ENCODE data around the gene GALNT5.

GALNT5 gene

GRCh38 chr2:157244691-157245090, 12.8 kb upstream of the GALNT5 start:
- Histone ChIP-seq H2BK12ac (ENCODE audit: low read length) (no peak overlapping the region), H3K9me3 (replicated peaks in 1 of 2; ENCODE audit: control insufficient read depth in 2 of 2, insufficient read depth in 1 of 2, low read depth in 1 of 2, low read length in 2 of 2) (no peaks in the 10 kb centered on the region), H2BK15ac (ENCODE audit: low read length) (no peak overlapping the region), H4K8ac (ENCODE audit: low read depth, low read length) (no peak overlapping the region), H3K4me3 (ENCODE audit: low read length in 2 of 2) (no peak overlapping the region), H3K4me1 (ENCODE audit: control insufficient read depth in 2 of 2, insufficient read depth in 1 of 2, low read depth in 1 of 2, low read length in 2 of 2) (peaks cover 8 to 9% of the 10 kb centered on the region in 2 donors), H3K9ac (ENCODE audit: low read depth, low read length, poor library complexity) (no peak overlapping the region), H3K36me3 (replicated peaks in 1 of 2; ENCODE audit: control insufficient read depth in 2 of 2, insufficient read depth in 2 of 2, low read length in 2 of 2) (no peaks in the 10 kb centered on the region), H2BK120ac (ENCODE audit: low read depth, low read length) (no peak overlapping the region), H3K4ac (ENCODE audit: low read length) (no peak overlapping the region), H2AK5ac (ENCODE audit: low read depth, low read length) (no peak overlapping the region), H4K91ac (ENCODE audit: low read depth, low read length, poor library complexity) (no peak overlapping the region), H3K14ac (ENCODE audit: low read length) (no peak overlapping the region), H3K27me3 (ENCODE audit: control insufficient read depth in 3 of 3, insufficient read depth in 3 of 3, low read depth in 1 of 3, low read length in 3 of 3) (no peaks in the 10 kb centered on the region), H2AFZ (ENCODE audit: low read length) (no peak overlapping the region), H2BK5ac (ENCODE audit: low read length) (no peak overlapping the region), H3K27ac (replicated peaks; ENCODE audit: low read length) (no peak overlapping the region), H3K23ac (ENCODE audit: low read depth, low read length, poor library complexity) (no peak overlapping the region), H3K18ac (ENCODE audit: low read length) (no peak overlapping the region), H3K79me1 (ENCODE audit: low read depth, low read length) (no peaks in the 10 kb centered on the region), H3K4me2 (ENCODE audit: insufficient read depth, low read length, poor library complexity, severe bottlenecking) (no peak overlapping the region)
- no CpG with 5 or more reads among the region's 4 CpGs for WGBS, 2 donors (ENCODE audit: extremely low coverage in 2 of 2, insufficient read length in 2 of 2, insufficient replicate concordance in 1 of 2)
- DNase-seq (ENCODE audit: low spot score), result no peak

GRCh38 chr2:157245144-157245840, 12.2 kb upstream of the GALNT5 start:
- Histone ChIP-seq H3K4me3 (ENCODE audit: low read length in 2 of 2) (no peak overlapping the region), H2BK5ac (ENCODE audit: low read length) (no peak overlapping the region), H2BK120ac (ENCODE audit: low read depth, low read length) (no peak overlapping the region), H4K91ac (ENCODE audit: low read depth, low read length, poor library complexity) (no peak overlapping the region), H3K36me3 (replicated peaks in 1 of 2; ENCODE audit: control insufficient read depth in 2 of 2, insufficient read depth in 2 of 2, low read length in 2 of 2) (no peaks in the 10 kb centered on the region), H3K4me1 (ENCODE audit: control insufficient read depth in 2 of 2, insufficient read depth in 1 of 2, low read depth in 1 of 2, low read length in 2 of 2) (peaks cover 8 to 9% of the 10 kb centered on the region in 2 donors), H3K79me1 (ENCODE audit: low read depth, low read length) (no peaks in the 10 kb centered on the region), H3K27ac (replicated peaks; ENCODE audit: low read length) (no peak overlapping the region), H3K27me3 (ENCODE audit: control insufficient read depth in 3 of 3, insufficient read depth in 3 of 3, low read depth in 1 of 3, low read length in 3 of 3) (no peaks in the 10 kb centered on the region), H2BK15ac (ENCODE audit: low read length) (no peak overlapping the region), H3K4me2 (ENCODE audit: insufficient read depth, low read length, poor library complexity, severe bottlenecking) (no peak overlapping the region), H4K8ac (ENCODE audit: low read depth, low read length) (no peak overlapping the region), H3K4ac (ENCODE audit: low read length) (no peak overlapping the region), H2AFZ (ENCODE audit: low read length) (no peak overlapping the region), H3K14ac (ENCODE audit: low read length) (no peak overlapping the region), H2AK5ac (ENCODE audit: low read depth, low read length) (no peak overlapping the region), H3K18ac (ENCODE audit: low read length) (no peak overlapping the region), H2BK12ac (ENCODE audit: low read length) (no peak overlapping the region), H3K23ac (ENCODE audit: low read depth, low read length, poor library complexity) (no peak overlapping the region), H3K9ac (ENCODE audit: low read depth, low read length, poor library complexity) (no peak overlapping the region), H3K9me3 (replicated peaks in 1 of 2; ENCODE audit: control insufficient read depth in 2 of 2, insufficient read depth in 1 of 2, low read depth in 1 of 2, low read length in 2 of 2) (no peaks in the 10 kb centered on the region)
- no peak for DNase-seq (ENCODE audit: low spot score)
- WGBS, 2 donors (ENCODE audit: extremely low coverage in 2 of 2, insufficient read length in 2 of 2, insufficient replicate concordance in 1 of 2), result no CpG with 5 or more reads among the region's 4 CpGs

DNA sequence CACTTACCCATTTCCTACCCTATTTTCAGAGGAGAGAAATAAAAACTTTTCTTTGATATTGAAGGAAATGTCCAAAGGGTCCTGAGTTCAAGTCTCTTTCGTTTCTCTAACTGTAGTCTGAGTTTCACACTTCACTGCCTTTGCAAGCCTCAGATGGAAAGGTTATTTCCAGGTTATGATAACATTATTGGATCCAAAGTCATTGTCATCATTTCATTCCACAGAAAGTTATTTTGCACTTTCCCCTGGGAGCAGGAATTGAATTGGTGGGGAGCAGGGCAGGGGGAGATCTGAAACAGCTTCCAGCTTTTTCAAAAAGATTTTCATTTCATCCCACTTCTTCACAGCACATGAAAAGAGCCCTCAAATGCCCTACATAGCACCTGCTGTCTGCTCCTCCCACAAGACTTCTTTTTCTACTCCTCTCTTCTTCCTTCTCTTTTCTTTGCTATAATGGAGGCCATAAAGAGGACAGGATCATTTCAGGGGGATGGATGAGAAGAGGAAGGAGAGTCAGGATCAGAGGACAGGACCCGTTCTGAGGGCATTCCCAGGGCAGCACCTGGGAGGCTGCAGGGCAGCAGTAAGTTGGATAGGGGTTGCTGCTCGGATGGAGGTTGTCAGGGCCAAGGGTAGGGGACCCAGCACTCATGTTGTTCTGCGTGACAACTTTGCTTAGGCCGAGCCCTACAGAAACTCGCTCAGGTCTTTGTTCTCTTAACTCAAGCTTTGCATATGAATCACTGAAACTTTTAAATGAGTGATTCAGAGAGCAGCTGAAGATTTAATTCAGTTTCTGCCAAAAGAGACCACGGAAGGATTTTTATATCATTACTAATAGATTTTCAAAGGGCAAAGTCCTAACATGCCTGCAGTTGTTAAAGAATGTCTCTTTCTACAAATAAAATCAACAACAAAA, 11.4 kb upstream of the GALNT5 start:
- H3K9me3 ChIP-seq (replicated peaks in 1 of 2; ENCODE audit: control insufficient read depth in 2 of 2, insufficient read depth in 1 of 2, low read depth in 1 of 2, low read length in 2 of 2), result no peaks in the 10 kb centered on the region
- no peak overlapping the region for H3K23ac ChIP-seq (ENCODE audit: low read depth, low read length, poor library complexity)
- H3K4me1 ChIP-seq (ENCODE audit: control insufficient read depth in 2 of 2, insufficient read depth in 1 of 2, low read depth in 1 of 2, low read length in 2 of 2), result peaks cover 8 to 9% of the 10 kb centered on the region in 2 donors
- no peaks in the 10 kb centered on the region for H3K79me1 ChIP-seq (ENCODE audit: low read depth, low read length)
- no peak for DNase-seq (ENCODE audit: low spot score)
- no peak overlapping the region for H3K4me3 ChIP-seq (ENCODE audit: low read length in 2 of 2)
- H3K4me2 ChIP-seq (ENCODE audit: insufficient read depth, low read length, poor library complexity, severe bottlenecking), result no peak overlapping the region
- no peak overlapping the region for H2BK120ac ChIP-seq (ENCODE audit: low read depth, low read length)
- no peaks in the 10 kb centered on the region for H3K27me3 ChIP-seq (ENCODE audit: control insufficient read depth in 3 of 3, insufficient read depth in 3 of 3, low read depth in 1 of 3, low read length in 3 of 3)
- H4K8ac ChIP-seq (ENCODE audit: low read depth, low read length), result no peak overlapping the region
- H3K27ac ChIP-seq (replicated peaks; ENCODE audit: low read length), result no peak overlapping the region
- H3K4ac ChIP-seq (ENCODE audit: low read length), result no peak overlapping the region
- no peak overlapping the region for H2BK5ac ChIP-seq (ENCODE audit: low read length)
- no peak overlapping the region for H2BK15ac ChIP-seq (ENCODE audit: low read length)
- H4K91ac ChIP-seq (ENCODE audit: low read depth, low read length, poor library complexity), result no peak overlapping the region
- H2BK12ac ChIP-seq (ENCODE audit: low read length), result no peak overlapping the region
- H2AFZ ChIP-seq (ENCODE audit: low read length), result peak overlapping the region; percentile 64
- H3K18ac ChIP-seq (ENCODE audit: low read length), result peak overlapping the region; percentile 39
- no peak overlapping the region for H2AK5ac ChIP-seq (ENCODE audit: low read depth, low read length)
- WGBS, 2 donors (ENCODE audit: extremely low coverage in 2 of 2, insufficient read length in 2 of 2, insufficient replicate concordance in 1 of 2), result no CpG with 5 or more reads among the region's 7 CpGs
- H3K36me3 ChIP-seq (replicated peaks in 1 of 2; ENCODE audit: control insufficient read depth in 2 of 2, insufficient read depth in 2 of 2, low read length in 2 of 2), result no peaks in the 10 kb centered on the region
- no peak overlapping the region for H3K9ac ChIP-seq (ENCODE audit: low read depth, low read length, poor library complexity)
- no peak overlapping the region for H3K14ac ChIP-seq (ENCODE audit: low read length)

DNA sequence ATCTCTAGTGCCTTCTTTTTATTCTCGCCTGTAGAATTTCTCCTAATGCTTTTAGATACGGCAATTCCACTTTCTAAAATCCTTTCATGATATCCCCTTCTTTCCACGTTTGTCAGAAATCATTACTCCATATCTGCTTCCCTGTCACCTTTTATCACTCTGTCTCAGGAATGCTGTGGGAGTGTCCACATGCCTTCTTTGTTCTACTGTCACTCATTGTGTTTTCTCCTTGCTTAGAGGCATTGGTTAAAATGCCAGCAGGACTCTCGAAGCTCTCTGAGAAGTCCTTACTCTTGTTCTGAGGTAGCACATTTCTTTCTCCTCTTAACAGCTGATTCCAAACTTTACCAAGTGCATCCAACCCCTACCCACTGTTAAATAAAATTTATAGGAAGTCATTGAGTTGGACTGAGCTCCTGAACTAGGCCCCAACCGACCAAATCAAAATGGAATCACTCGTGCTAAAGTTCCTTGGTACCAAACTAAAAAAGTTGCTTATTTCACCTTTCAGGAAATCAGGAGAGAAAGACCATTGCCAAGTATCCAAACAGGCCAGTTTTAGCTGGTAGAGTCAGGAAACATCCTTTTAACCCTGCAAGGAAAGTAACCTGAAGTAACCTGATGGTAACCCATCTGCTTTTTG, 10.6 kb upstream of the GALNT5 start:
- Histone ChIP-seq H2BK120ac (ENCODE audit: low read depth, low read length) (no peak overlapping the region), H3K4me3 (ENCODE audit: low read length in 2 of 2) (no peak overlapping the region), H3K23ac (ENCODE audit: low read depth, low read length, poor library complexity) (no peak overlapping the region), H4K91ac (ENCODE audit: low read depth, low read length, poor library complexity) (no peak overlapping the region), H3K18ac (ENCODE audit: low read length) (no peak overlapping the region), H3K4ac (ENCODE audit: low read length) (no peak overlapping the region), H3K27ac (replicated peaks; ENCODE audit: low read length) (no peak overlapping the region), H2AFZ (ENCODE audit: low read length) (peak overlapping the region; percentile 64), H2AK5ac (ENCODE audit: low read depth, low read length) (no peak overlapping the region), H4K8ac (ENCODE audit: low read depth, low read length) (no peak overlapping the region), H2BK5ac (ENCODE audit: low read length) (no peak overlapping the region), H3K36me3 (replicated peaks in 1 of 2; ENCODE audit: control insufficient read depth in 2 of 2, insufficient read depth in 2 of 2, low read length in 2 of 2) (no peaks in the 10 kb centered on the region), H3K27me3 (ENCODE audit: control insufficient read depth in 3 of 3, insufficient read depth in 3 of 3, low read depth in 1 of 3, low read length in 3 of 3) (no peaks in the 10 kb centered on the region), H2BK12ac (ENCODE audit: low read length) (no peak overlapping the region), H2BK15ac (ENCODE audit: low read length) (no peak overlapping the region), H3K9ac (ENCODE audit: low read depth, low read length, poor library complexity) (no peak overlapping the region), H3K4me1 (ENCODE audit: control insufficient read depth in 2 of 2, insufficient read depth in 1 of 2, low read depth in 1 of 2, low read length in 2 of 2) (peaks cover 8 to 9% of the 10 kb centered on the region in 2 donors), H3K79me1 (ENCODE audit: low read depth, low read length) (no peaks in the 10 kb centered on the region), H3K9me3 (replicated peaks in 1 of 2; ENCODE audit: control insufficient read depth in 2 of 2, insufficient read depth in 1 of 2, low read depth in 1 of 2, low read length in 2 of 2) (no peaks in the 10 kb centered on the region), H3K14ac (ENCODE audit: low read length) (no peak overlapping the region), H3K4me2 (ENCODE audit: insufficient read depth, low read length, poor library complexity, severe bottlenecking) (no peak overlapping the region)
- peak; percentile 37 for DNase-seq (ENCODE audit: low spot score)
- WGBS, 2 donors (ENCODE audit: extremely low coverage in 2 of 2, insufficient read length in 2 of 2, insufficient replicate concordance in 1 of 2), result no CpG with 5 or more reads among the region's 6 CpGs
